Lung (tissue), 12 donors: ENCODE measurements around the gene ADAMTS3. TPM values are rescaled to one million over a fixed set of nuclear protein-coding genes. Genes with fewer than 3 reads are reported as not detected.

Experiments used
- ATAC-seq: fragments of 200-7000 bp; cut with Tn5 transposase; one replicate; pipeline ENCODE4 v1.9.1; 2020; ENCODE audit warnings: moderate number of reproducible peaks; ENCODE audit not compliant: insufficient read depth, low FRiP score
- DNase-seq, 3 donors: peaks; one replicate each; pipeline ENCODE4 v3.0.0-alpha.2; 2013 to 2017
- H3K27ac ChIP-seq, 2 donors: one replicate each; pipeline ENCODE4 v1.5.1; 2013; ENCODE audit warnings: mild to moderate bottlenecking in 2 of 2, moderate library complexity in 2 of 2, control low read depth in 1 of 2, inconsistent platforms in 1 of 2, low read depth in 1 of 2, low read length in 1 of 2
- H3K27me3 ChIP-seq, 3 donors: one replicate each; pipeline ENCODE4 v1.5.1; 2013; ENCODE audit warnings: low read length in 2 of 3; ENCODE audit not compliant: control insufficient read depth in 3 of 3, insufficient read depth in 3 of 3
- H3K36me3 ChIP-seq, 4 donors: one replicate each; pipeline ENCODE4 v1.5.1; 2013; ENCODE audit warnings: low read length in 4 of 4, mild to moderate bottlenecking in 1 of 4, moderate library complexity in 1 of 4; ENCODE audit not compliant: control insufficient read depth in 4 of 4, insufficient read depth in 4 of 4
- H3K4me1 ChIP-seq, 5 donors: one replicate each; pipeline ENCODE4 v1.5.1; 2013; ENCODE audit warnings: low read length in 5 of 5, mild to moderate bottlenecking in 2 of 5, moderate library complexity in 1 of 5; ENCODE audit not compliant: control insufficient read depth in 5 of 5, insufficient read depth in 5 of 5
- H3K4me3 ChIP-seq: one replicate; pipeline ENCODE4 v1.5.1; 2013; ENCODE audit warnings: mild to moderate bottlenecking, control low read depth, moderate library complexity
- H3K9ac ChIP-seq, 2 donors: one replicate each; pipeline ENCODE4 v1.5.1; 2013; ENCODE audit warnings: low read length in 2 of 2, control low read depth in 1 of 2; ENCODE audit not compliant: insufficient read depth in 1 of 2
- H3K9me3 ChIP-seq, 4 donors: one replicate each; pipeline ENCODE4 v1.5.1; 2013; ENCODE audit warnings: low read length in 3 of 4, mild to moderate bottlenecking in 1 of 4, moderate library complexity in 1 of 4; ENCODE audit not compliant: control insufficient read depth in 4 of 4, insufficient read depth in 3 of 4
- CTCF ChIP-seq: IDR thresholded peaks from 2 replicates; pipeline ENCODE4 v1.5.1; 2012; ENCODE audit warnings: mild to moderate bottlenecking; ENCODE audit errors: control extremely low read depth, extremely low read depth
- WGBS, 2 donors: extraction: QIAGEN DNeasy Blood & Tissue Kit; methylation state at CpG; one replicate each; pipeline ENCODE4 v1.1.7; 2013; 5-methylcytosine and 5-hydroxymethylcytosine counted together
- polyA plus RNA-seq, 2 donors: library from polyadenylated mRNA; stranded (reverse); fragments of 200-250 nt; gene quantifications; one replicate each; pipeline ENCODE4 v1.2.1, GENCODE V29; 2013
- total RNA-seq, 2 donors: library from RNA; depleted of rRNA in 1 of 2; stranded (reverse); fragments of >200 nt in 1 of 2; gene quantifications; one replicate each; pipeline ENCODE4 v1.2.1, GENCODE V29; 2014 to 2021
- donor health status: control.
- donor health status: control.
- donor health status: Bipolar disorder and iron deficiency.
- donor health status: healthy.
- donor health status: DM: yes; HTN: yes; CAD: no.

ADAMTS3 gene
- total and polyA plus RNA-seq, 4 donors = 1.1 to 12.9 (median 2.1) TPM

- H3K27me3 ChIP-seq = no peaks in the 10 kb centered on the region
- no peaks in the 10 kb centered on the region for H3K9me3 ChIP-seq
- no peaks in the 10 kb centered on the region for H3K36me3 ChIP-seq
- no peak overlapping the region for H3K27ac ChIP-seq
- no peak for TF ChIP-seq CTCF
- DNase-seq (no peak), ATAC-seq (no peak)
- H3K4me1 ChIP-seq = no peaks in the 10 kb centered on the region
- WGBS, 2 donors = 86 to 94% methylated on average over 1 of the region's 1 CpG
- H3K9ac ChIP-seq = no peak overlapping the region
- no peak overlapping the region for H3K4me3 ChIP-seq
Observed at GRCh38 chr4:72275381-72275780, 293.6 kb downstream of the ADAMTS3 start.

GRCh38 chr4:72274251-72274650 is 294.8 kb downstream of the ADAMTS3 start:
- ATAC-seq = no peak
- no peak for DNase-seq
- Histone ChIP-seq H3K4me1 (no peaks in the 10 kb centered on the region), H3K27me3 (no peaks in the 10 kb centered on the region), H3K9me3 (no peaks in the 10 kb centered on the region), H3K36me3 (no peaks in the 10 kb centered on the region), H3K27ac (no peak overlapping the region), H3K4me3 (no peak overlapping the region), H3K9ac (no peak overlapping the region)
- TF ChIP-seq CTCF = no peak
- 83 to 90% methylated on average over 3 of the region's 3 CpGs for WGBS, 2 donors

GRCh38 chr4:72255269-72255668 is 313.8 kb downstream of the ADAMTS3 start:
- 74 to 89% methylated on average over 1 of the region's 1 CpG for WGBS, 2 donors
- H3K4me3 ChIP-seq = no peak overlapping the region
- peaks cover 0 to 5% (median 0%) of the 10 kb centered on the region in 4 donors for H3K9me3 ChIP-seq
- TF ChIP-seq CTCF = no peak
- H3K27ac ChIP-seq = no peak overlapping the region
- ATAC-seq = no peak
- H3K9ac ChIP-seq = no peak overlapping the region
- H3K27me3 ChIP-seq = no peaks in the 10 kb centered on the region
- no peak for DNase-seq
- no peaks in the 10 kb centered on the region for H3K36me3 ChIP-seq
- H3K4me1 ChIP-seq = no peaks in the 10 kb centered on the region

- no peak overlapping the region for H3K4me3 ChIP-seq
- ATAC-seq (no peak), DNase-seq (no peak)
- H3K27ac ChIP-seq = no peak overlapping the region
- H3K9me3 ChIP-seq = no peaks in the 10 kb centered on the region
- 31 to 34% methylated on average over 3 of the region's 3 CpGs for WGBS, 2 donors
- peaks cover 0 to under 1% (median 0%) of the 10 kb centered on the region in 5 donors for H3K4me1 ChIP-seq
- no peak for TF ChIP-seq CTCF
- no peak overlapping the region for H3K9ac ChIP-seq
- H3K27me3 ChIP-seq = no peaks in the 10 kb centered on the region
- H3K36me3 ChIP-seq = no peaks in the 10 kb centered on the region
Observed at GRCh38 chr4:72243641-72244040, 325.4 kb downstream of the ADAMTS3 start.
